Psoas muscle (tissue), 8 donors: ENCODE measurements around the gene FMO5. TPM values are rescaled to one million over a fixed set of nuclear protein-coding genes. Genes with fewer than 3 reads are reported as not detected.

Experiments used
- ATAC-seq, 4 donors: fragments of 200-7000 bp; cut with Tn5 transposase; one replicate each; pipeline ENCODE4 v1.9.1; 2020; ENCODE audit warnings: moderate library complexity in 3 of 4, mild to moderate bottlenecking in 2 of 4
- DNase-seq, 2 donors: peaks; one replicate each; pipeline ENCODE4 v3.0.0-alpha.2; 2020
- H3K27ac ChIP-seq: fragments of 200-600 bp; one replicate; pipeline ENCODE4 v1.8.0; 2022
- H3K27me3 ChIP-seq, 3 donors: fragments of 200-600 bp in 1 of 3; one replicate each; pipeline versions ENCODE4 v1.6.1 to v1.8.0; 2013 to 2022; ENCODE audit warnings: low read length in 2 of 3, mild to moderate bottlenecking in 2 of 3, moderate library complexity in 1 of 3; ENCODE audit not compliant: insufficient read depth in 3 of 3
- H3K36me3 ChIP-seq, 2 donors: fragments of 200-600 bp in 1 of 2; one replicate each; pipeline versions ENCODE4 v1.6.1 to v1.8.0; 2013 to 2022; ENCODE audit warnings: low read depth in 1 of 2, mild to moderate bottlenecking in 1 of 2, moderate library complexity in 1 of 2; ENCODE audit not compliant: insufficient read depth in 1 of 2
- H3K4me1 ChIP-seq: fragments of 200-600 bp; one replicate; pipeline ENCODE4 v1.8.0; 2022
- H3K4me3 ChIP-seq: fragments of 200-600 bp; one replicate; pipeline ENCODE4 v1.8.0; 2022; ENCODE audit warnings: mild to moderate bottlenecking
- H3K9me3 ChIP-seq: fragments of 200-600 bp; one replicate; pipeline ENCODE4 v1.8.0; 2022
- CTCF ChIP-seq: fragments of 200-600 bp; IDR thresholded peaks from one replicate; pipeline ENCODE4 v1.8.0; 2022; ENCODE audit warnings: antibody characterized with exemption
- WGBS, 3 donors: extraction: QIAGEN DNeasy Blood & Tissue Kit; methylation state at CpG; one replicate each; pipeline versions ENCODE4 v1.1.6 to v1.1.7; 2013; 5-methylcytosine and 5-hydroxymethylcytosine counted together
- intact Hi-C, 2 donors: fragments of 100-400 bp; cut with DNase I; formaldehyde crosslinking; loops; one replicate each; pipeline versions ENCODE4 v1.11.0 to v1.14.2; 2022
- polyA plus RNA-seq, 3 donors: library from polyadenylated mRNA; stranded (reverse); fragments of 200-250 nt; gene quantifications; one replicate each; pipeline ENCODE4 v1.2.3, GENCODE V29; 2013
- total RNA-seq, 4 donors: library from RNA; stranded (reverse); fragmentation: NEBNext Ultra II Directional in 2 of 4; extraction: Animal tissue kit (Norgen Biotek cat#: 25700) in 2 of 4; gene quantifications; one replicate each; pipeline versions ENCODE4 v1.2.1 to v1.2.4, GENCODE V29; 2021 to 2023
- donor health status: healthy with polysubstance abuse.
- donor health status: DM: no; HTN: no; CAD: no; lungs with moderate emphysema.
- donor health status: Bipolar disorder and iron deficiency.
- donor health status: healthy.
- donor health status: DM: yes; HTN: yes; CAD: no.
- donor health status: DM: no; HTN: no; CAD: no.
- donor health status: DM: no; HTN: no; CAD: no.
- donor health status: DM: yes; HTN: yes; CAD: no.

The FMO5 gene
- total and polyA plus RNA-seq, 7 donors = 0.30 to 1.4 (median 0.53) TPM

- 95 to 96% (median 95%) methylated on average over 4 of the region's 4 CpGs for WGBS, 3 donors
- DNase-seq = no peak
- Histone ChIP-seq H3K36me3 (peaks cover 8 to 100% of the 10 kb centered on the region in 2 donors), H3K9me3 (no peaks in the 10 kb centered on the region), H3K4me1 (no peaks in the 10 kb centered on the region), H3K27ac (no peak overlapping the region), H3K27me3 (no peaks in the 10 kb centered on the region), H3K4me3 (no peak overlapping the region)
- TF ChIP-seq CTCF = no peak
- no peak for ATAC-seq
- intact Hi-C loops = no loop called here
Observed at GRCh38 chr1:147267711-147268110, 42.6 kb upstream of the FMO5 start.

- Histone ChIP-seq H3K4me3 (no peak overlapping the region), H3K27ac (no peak overlapping the region), H3K9me3 (no peaks in the 10 kb centered on the region), H3K27me3 (no peaks in the 10 kb centered on the region), H3K4me1 (no peaks in the 10 kb centered on the region), H3K36me3 (peaks cover 5 to 98% of the 10 kb centered on the region in 2 donors)
- 91 to 98% (median 93%) methylated on average over 5 of the region's 5 CpGs for WGBS, 3 donors
- DNase-seq (no peak), ATAC-seq (no peak)
- TF ChIP-seq CTCF = no peak
- intact Hi-C loops = no loop called here
Observed at GRCh38 chr1:147266381-147266780, 41.2 kb upstream of the FMO5 start.

GRCh38 chr1:147264158-147264768, 39.1 kb upstream of the FMO5 start:
- DNase-seq (no peak), ATAC-seq (no peak)
- no peak for TF ChIP-seq CTCF
- WGBS, 3 donors = 89 to 94% (median 90%) methylated on average over 3 of the region's 3 CpGs
- Histone ChIP-seq H3K27ac (no peak overlapping the region), H3K27me3 (no peaks in the 10 kb centered on the region), H3K4me3 (no peak overlapping the region), H3K36me3 (peaks cover 5 to 98% of the 10 kb centered on the region in 2 donors), H3K9me3 (no peaks in the 10 kb centered on the region), H3K4me1 (no peaks in the 10 kb centered on the region)
- intact Hi-C loops = no loop called here

- Histone ChIP-seq H3K27me3 (no peaks in the 10 kb centered on the region), H3K9me3 (no peaks in the 10 kb centered on the region), H3K4me1 (no peaks in the 10 kb centered on the region), H3K36me3 (peaks cover 3 to 95% of the 10 kb centered on the region in 2 donors), H3K4me3 (no peak overlapping the region), H3K27ac (no peak overlapping the region)
- 95 to 98% (median 96%) methylated on average over 4 of the region's 4 CpGs for WGBS, 3 donors
- TF ChIP-seq CTCF = no peak
- DNase-seq (no peak), ATAC-seq (no peak)
- intact Hi-C loops = no loop called here
Observed at GRCh38 chr1:147260956-147261355, 35.8 kb upstream of the FMO5 start.

GRCh38 chr1:147252540-147252939, 27.4 kb upstream of the FMO5 start:
- Histone ChIP-seq H3K9me3 (no peaks in the 10 kb centered on the region), H3K27me3 (no peaks in the 10 kb centered on the region), H3K4me1 (peaks cover 3% of the 10 kb centered on the region), H3K27ac (no peak overlapping the region), H3K4me3 (no peak overlapping the region), H3K36me3 (peaks cover 3 to 36% of the 10 kb centered on the region in 2 donors)
- TF ChIP-seq CTCF = no peak
- WGBS, 3 donors = 93 to 95% (median 95%) methylated on average over 9 of the region's 9 CpGs
- no peak for ATAC-seq
- intact Hi-C loops = no loop called here
- DNase-seq = no peak
